Non-pigmented ciliary epithelial cell (primary cell): ENCODE results near the gene PPP1R14D.

Experiments
- DNase-seq: peaks from one replicate; pipeline ENCODE4 v3.0.0-alpha.2; 2010; ENCODE audit warnings: low read depth

PPP1R14D gene

GRCh38 chr15:40782609-40783227, 45.8 kb downstream of the PPP1R14D start:
- DNase-seq: no peak

- no peak for DNase-seq
These were observed 51.9 kb downstream of the PPP1R14D start for GRCh38 chr15:40776537-40777141.

GRCh38 chr15:40775740-40776536, 52.6 kb downstream of the PPP1R14D start:
- no peak for DNase-seq

- no peak for DNase-seq
These were observed 53.5 kb downstream of the PPP1R14D start for GRCh38 chr15:40775007-40775406.

GRCh38 chr15:40773902-40774301, 54.6 kb downstream of the PPP1R14D start:
- no peak for DNase-seq

- no peak for DNase-seq
These were observed 55.0 kb downstream of the PPP1R14D start for GRCh38 chr15:40773496-40773895.

GRCh38 chr15:40772014-40772413, 56.5 kb downstream of the PPP1R14D start:
- no peak for DNase-seq

GRCh38 chr15:40771242-40771641, 57.3 kb downstream of the PPP1R14D start:
- DNase-seq: no peak

- no peak for DNase-seq
These were observed 58.3 kb downstream of the PPP1R14D start for GRCh38 chr15:40770147-40770721.

- DNase-seq: no peak
These were observed 59.0 kb downstream of the PPP1R14D start, which contains the start of gene C15orf62 for GRCh38 chr15:40769274-40770146. C15orf62 (plus strand) TSS chr15:40769980; CDS start chr15:40770496, 516 bp downstream.

GRCh38 chr15:40768521-40769273, 59.8 kb downstream of the PPP1R14D start:
- DNase-seq: no peak

- no peak for DNase-seq
These were observed 60.5 kb downstream of the PPP1R14D start for GRCh38 chr15:40767838-40768500.

GRCh38 chr15:40766906-40767837, 61.3 kb downstream of the PPP1R14D start:
- no peak for DNase-seq

- DNase-seq: no peak
These were observed 62.2 kb downstream of the PPP1R14D start for GRCh38 chr15:40766194-40766815.
